Adipocyte (in vitro differentiated cells): ENCODE measurements around the gene BANF1.

Experiments used
- DNase-seq: peaks from one replicate; pipeline ENCODE4 v3.0.0-alpha.2; 2015; ENCODE audit warnings: low read depth
- H3K27me3 ChIP-seq: replicated peaks from 2 replicates; pipeline ENCODE4 v1.7.0; 2013; ENCODE audit warnings: mild to moderate bottlenecking, low read length, moderate library complexity; ENCODE audit not compliant: control insufficient read depth, insufficient read depth
- H3K36me3 ChIP-seq: 2 replicates; pipeline ENCODE4 v1.7.0; 2013; ENCODE audit warnings: low read length, mild to moderate bottlenecking, moderate library complexity; ENCODE audit not compliant: control insufficient read depth, insufficient read depth, severe bottlenecking
- H3K4me1 ChIP-seq: 2 replicates; pipeline ENCODE4 v1.7.0; 2013; ENCODE audit warnings: mild to moderate bottlenecking, low read length, moderate library complexity; ENCODE audit not compliant: control insufficient read depth, insufficient read depth
- H3K4me3 ChIP-seq: 2 replicates; pipeline ENCODE4 v1.7.0; 2013; ENCODE audit warnings: mild to moderate bottlenecking, low read length, moderate library complexity
- H3K9ac ChIP-seq: 2 replicates; pipeline ENCODE4 v1.7.0; 2013; ENCODE audit warnings: mild to moderate bottlenecking, low read length, moderate library complexity
- H3K9me3 ChIP-seq: 2 replicates; pipeline ENCODE4 v1.7.0; 2013; ENCODE audit warnings: mild to moderate bottlenecking, low read length, moderate library complexity; ENCODE audit not compliant: control insufficient read depth

BANF1 gene, protein sequence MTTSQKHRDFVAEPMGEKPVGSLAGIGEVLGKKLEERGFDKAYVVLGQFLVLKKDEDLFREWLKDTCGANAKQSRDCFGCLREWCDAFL

DNA sequence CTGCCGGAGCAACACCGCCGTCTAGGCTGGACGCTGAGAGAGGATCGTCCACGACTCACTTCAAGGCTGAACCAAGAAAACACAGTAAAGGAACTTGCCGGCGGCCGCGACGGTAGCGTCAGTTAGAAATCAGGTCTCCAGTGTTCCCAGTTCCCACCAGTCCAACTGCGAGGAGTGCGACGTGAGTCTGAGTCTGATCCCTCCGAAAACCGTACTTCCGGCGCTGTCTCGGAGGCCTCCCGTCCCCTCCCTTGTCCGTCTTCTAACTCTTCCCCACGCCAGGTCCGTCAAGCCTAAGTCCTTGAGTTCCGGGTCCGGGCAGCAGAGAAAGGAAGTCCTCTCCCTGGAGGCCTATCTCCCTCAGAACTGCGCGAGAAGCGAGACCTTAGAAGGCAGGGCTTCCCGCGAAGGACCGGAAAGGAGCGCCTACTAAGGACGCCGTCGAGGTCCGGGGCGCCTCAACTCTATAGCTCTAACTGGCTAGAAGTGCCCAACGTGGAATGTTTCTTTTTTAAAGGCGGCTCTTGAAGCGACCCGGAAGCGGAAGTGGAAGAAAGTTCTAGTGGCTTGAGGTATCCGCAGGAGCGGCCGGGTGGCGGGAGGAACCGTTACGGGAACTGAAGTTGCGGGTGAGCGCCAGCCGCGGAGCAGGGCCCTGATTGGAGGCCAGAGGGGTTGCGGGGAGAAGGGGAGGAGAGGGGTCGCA, at the start of gene BANF1, which contains the start of gene EIF1AD:
BANF1 (plus strand) TSS at position 562 of the 706 bp plus-strand sequence. CDS start 748 bp downstream, outside the sequence.
EIF1AD (minus strand) TSS at position 216 of the 706 bp plus-strand sequence. CDS start 1,768 bp downstream, outside the sequence.
- peak; percentile 97 for DNase-seq
- Histone ChIP-seq H3K4me1 (peaks cover 14% of the 10 kb centered on the region), H3K4me3 (peak within 1 kb of the TSS; percentile 99), H3K36me3 (peaks cover 49% of the 10 kb centered on the region), H3K9me3 (no peaks in the 10 kb centered on the region), H3K9ac (peak within 1 kb of the TSS; percentile 99), H3K27me3 (no peaks in the 10 kb centered on the region)

DNA sequence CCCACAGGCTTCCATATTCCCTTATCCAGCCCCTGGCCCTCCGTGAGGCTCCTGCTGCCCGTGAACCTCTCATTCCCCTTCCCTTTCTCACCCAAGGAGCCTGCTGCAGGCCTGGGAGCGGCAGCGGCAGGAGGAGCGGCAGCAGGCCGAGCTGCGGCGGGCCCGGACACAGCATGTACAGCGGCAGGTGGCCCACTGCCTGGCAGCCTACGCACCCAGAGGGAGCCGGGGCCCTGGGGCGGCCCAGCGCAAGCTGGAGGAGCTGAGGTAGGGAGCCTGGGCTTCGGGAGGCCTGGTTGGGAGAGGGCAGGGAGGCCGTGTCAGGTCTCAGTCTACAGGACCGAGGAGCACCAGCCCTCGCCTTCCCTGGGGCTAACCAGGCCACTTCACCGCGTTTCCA, 48.8 kb upstream of the BANF1 start:
- no peaks in the 10 kb centered on the region for H3K9me3 ChIP-seq
- H3K36me3 ChIP-seq, result no peaks in the 10 kb centered on the region
- H3K4me3 ChIP-seq, result no peak overlapping the region
- H3K27me3 ChIP-seq, result no peaks in the 10 kb centered on the region
- H3K9ac ChIP-seq, result no peak overlapping the region
- DNase-seq, result no peak
- no peaks in the 10 kb centered on the region for H3K4me1 ChIP-seq

DNA sequence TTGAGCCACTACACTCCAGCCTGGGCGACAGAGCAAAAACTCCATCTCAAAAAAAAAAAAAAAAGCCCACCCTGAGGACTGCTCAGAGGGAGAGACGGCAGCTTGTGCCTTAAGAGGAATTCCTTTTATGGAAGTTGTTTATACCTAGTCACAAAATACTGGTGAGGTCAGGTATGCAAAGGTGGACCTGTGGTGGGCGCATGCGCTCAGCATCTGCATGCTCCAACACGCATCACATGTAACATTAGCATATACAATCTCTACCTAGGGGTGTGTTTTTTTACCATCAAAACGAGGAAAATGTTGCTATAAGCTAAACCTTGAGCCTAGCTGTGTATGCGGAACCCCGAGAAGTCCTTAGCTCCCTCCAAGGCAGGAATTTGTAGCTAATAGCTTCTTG, 47.5 kb upstream of the BANF1 start:
- DNase-seq, result no peak
- no peaks in the 10 kb centered on the region for H3K27me3 ChIP-seq
- H3K36me3 ChIP-seq, result no peaks in the 10 kb centered on the region
- H3K9me3 ChIP-seq, result no peaks in the 10 kb centered on the region
- no peak overlapping the region for H3K9ac ChIP-seq
- no peak overlapping the region for H3K4me3 ChIP-seq
- no peaks in the 10 kb centered on the region for H3K4me1 ChIP-seq

DNA sequence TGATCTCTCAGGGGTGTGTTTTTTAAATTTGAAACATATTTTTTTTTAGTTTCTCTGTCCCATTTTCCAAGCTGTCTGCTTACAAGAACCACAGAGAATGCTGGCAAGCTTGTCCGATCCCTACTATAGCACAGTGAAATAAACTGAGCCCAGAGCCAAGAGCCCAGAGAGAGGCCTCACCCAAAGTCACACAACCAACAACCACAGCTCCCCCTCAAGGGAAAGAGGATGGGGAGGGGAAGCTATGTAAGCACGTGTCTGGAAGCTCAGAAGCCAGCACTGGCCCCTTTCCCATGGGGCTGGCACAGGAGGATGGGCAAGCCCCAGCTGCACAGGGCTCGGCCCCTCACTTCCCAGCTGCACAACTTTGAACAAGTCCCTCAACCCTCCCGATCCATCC, 44.0 kb upstream of the BANF1 start:
- H3K4me3 ChIP-seq, result no peak overlapping the region
- H3K9me3 ChIP-seq, result no peaks in the 10 kb centered on the region
- peaks cover 12% of the 10 kb centered on the region for H3K4me1 ChIP-seq
- no peak for DNase-seq
- no peaks in the 10 kb centered on the region for H3K36me3 ChIP-seq
- no peak overlapping the region for H3K9ac ChIP-seq
- H3K27me3 ChIP-seq, result no peaks in the 10 kb centered on the region

DNA sequence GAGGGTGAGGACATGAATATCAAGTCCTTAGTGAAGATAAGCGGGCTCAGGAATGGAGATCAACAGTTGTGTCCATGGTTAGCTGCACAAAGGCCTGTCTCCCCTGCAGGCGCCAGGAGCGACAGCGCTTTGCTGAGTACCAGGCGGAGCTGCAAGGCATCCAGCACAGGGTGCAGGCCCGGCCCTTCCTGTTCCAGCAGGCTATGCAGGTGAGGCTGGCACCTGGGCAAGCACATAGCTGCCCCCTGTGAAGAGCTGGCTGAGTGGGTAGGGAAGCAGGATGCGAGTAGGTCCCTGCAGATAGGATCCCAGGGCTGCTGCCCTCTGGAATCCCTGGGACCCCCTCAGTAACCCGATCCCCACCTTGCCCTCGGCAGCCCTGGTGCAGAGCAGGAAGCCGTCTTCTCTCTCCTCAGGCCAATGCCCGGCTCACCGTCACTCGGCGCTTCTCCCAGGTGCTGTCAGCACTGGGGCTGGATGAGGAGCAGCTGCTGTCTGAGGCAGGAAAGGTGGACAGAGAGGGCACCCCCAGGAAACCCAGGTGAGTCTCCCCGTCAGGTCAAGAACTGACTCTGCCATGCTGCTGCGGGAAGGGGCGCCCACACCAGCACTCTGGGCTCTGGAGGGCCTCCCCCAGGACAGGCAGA, 43.4 kb upstream of the BANF1 start:
- no peak overlapping the region for H3K9ac ChIP-seq
- no peak overlapping the region for H3K4me3 ChIP-seq
- no peaks in the 10 kb centered on the region for H3K9me3 ChIP-seq
- H3K36me3 ChIP-seq, result no peaks in the 10 kb centered on the region
- no peak for DNase-seq
- H3K4me1 ChIP-seq, result peaks cover 18% of the 10 kb centered on the region
- no peaks in the 10 kb centered on the region for H3K27me3 ChIP-seq

DNA sequence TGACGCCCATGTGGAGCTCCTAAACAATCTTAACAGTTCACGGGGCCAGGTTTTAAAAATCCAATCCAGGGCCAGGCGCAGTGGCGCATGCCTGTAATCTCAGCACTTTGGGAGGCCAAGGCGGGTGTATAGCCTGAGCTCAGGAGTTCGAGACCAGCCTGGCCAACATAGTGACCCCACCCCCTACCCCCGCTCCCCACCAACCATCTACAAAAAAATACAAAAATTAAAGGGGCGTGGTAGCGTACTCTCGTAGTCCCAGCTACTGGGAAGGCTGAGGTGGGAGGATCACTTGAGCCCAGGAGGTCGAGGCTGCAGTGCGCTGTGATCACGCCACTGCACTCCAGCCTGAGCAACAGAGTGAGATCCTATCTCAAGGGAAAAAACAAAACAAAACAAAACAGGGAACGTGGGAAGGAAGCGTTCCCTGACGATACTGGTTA, 41.5 kb upstream of the BANF1 start:
- Histone ChIP-seq H3K27me3 (no peaks in the 10 kb centered on the region), H3K4me3 (peak overlapping the region; percentile 93), H3K9me3 (no peaks in the 10 kb centered on the region), H3K4me1 (peaks cover 19% of the 10 kb centered on the region), H3K36me3 (peaks cover 18% of the 10 kb centered on the region), H3K9ac (peak overlapping the region; percentile 96)
- DNase-seq, result no peak

DNA sequence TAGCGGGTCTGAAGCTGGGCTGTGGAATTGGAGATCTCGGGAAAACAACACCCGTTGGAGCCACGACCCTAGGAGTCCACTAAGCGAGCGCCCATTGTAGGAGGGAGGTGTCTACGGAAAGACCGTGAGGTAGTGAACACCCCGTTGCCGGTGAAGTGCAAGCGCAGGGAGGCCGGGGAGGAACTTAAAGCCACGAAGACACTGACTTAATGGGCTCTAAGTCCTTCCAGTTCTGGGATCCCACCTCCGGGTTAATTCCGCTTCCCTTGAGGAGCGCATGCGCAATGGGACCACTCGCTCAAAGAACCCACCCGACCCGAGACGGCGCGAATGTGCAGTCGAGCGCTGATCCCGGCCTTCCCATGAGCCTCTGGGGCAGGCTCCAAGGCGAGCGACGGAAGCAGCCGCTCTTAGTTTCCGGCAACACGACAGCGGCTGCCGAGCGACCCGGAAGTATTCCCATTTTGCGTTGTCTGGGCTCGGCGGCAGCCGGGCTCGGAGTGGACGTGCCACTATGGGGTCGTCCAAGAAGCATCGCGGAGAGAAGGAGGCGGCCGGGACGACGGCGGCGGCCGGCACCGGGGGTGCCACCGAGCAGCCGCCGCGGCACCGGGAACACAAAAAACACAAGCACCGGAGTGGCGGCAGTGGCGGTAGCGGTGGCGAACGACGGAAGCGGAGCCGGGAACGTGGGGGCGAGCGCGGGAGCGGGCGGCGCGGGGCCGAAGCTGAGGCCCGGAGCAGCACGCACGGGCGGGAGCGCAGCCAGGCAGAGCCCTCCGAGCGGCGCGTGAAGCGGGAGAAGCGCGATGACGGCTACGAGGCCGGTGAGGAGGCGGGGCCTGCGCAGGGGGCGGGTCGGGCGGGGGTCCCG, 40.8 kb upstream of the BANF1 start, which contains the start of gene SART1:
SART1 (plus strand) TSS at position 468 of the 874 bp plus-strand sequence; CDS start at position 515, 47 bp downstream.
- Histone ChIP-seq H3K9me3 (no peaks in the 10 kb centered on the region), H3K27me3 (no peaks in the 10 kb centered on the region), H3K4me1 (peaks cover 19% of the 10 kb centered on the region), H3K36me3 (peaks cover 25% of the 10 kb centered on the region), H3K9ac (peak within 1 kb of the TSS; percentile 96), H3K4me3 (peak within 1 kb of the TSS; percentile 93)
- DNase-seq, result peak; percentile 99

DNA sequence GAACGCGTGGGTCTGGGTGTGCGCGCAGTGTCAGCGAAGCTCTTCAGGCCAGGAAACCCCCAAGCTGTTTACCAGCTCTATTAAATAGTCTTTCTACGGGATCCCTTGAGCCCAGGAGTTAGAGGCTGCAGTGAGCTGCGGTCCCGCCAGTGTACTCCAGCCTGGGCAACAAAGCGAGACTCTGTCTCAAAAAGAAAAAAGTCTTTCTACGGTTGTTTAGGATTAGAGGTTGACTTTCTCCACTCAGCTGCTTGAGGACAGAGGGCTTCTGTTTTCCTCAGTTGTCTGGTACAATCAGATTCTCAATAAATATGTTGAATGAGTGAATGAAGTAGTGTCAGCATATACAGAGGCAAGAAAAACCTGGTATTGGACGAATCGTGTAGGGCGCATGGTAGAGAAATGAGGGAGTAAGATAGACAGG, 40.1 kb upstream of the BANF1 start:
- Histone ChIP-seq H3K9ac (peak overlapping the region; percentile 96), H3K27me3 (no peaks in the 10 kb centered on the region), H3K4me1 (peaks cover 19% of the 10 kb centered on the region), H3K9me3 (no peaks in the 10 kb centered on the region), H3K4me3 (peak overlapping the region; percentile 93), H3K36me3 (peaks cover 31% of the 10 kb centered on the region)
- DNase-seq, result no peak

DNA sequence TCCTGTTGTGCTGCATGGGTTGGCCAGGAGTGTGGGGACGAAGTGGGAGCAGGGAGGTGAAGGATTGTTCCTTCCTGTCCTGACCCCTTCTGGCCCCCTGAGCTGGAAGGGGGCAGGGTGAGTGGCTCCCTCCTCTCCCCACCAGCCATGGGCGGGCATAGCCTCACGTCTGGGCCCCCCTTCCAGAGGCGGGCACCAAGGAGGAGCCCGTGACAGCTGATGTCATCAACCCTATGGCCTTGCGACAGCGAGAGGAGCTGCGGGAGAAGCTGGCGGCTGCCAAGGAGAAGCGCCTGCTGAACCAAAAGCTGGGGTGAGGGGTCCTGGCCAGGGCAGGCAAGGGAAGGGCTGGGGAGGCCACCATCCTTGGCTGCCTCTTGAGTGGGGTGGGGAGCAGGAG, 37.4 kb upstream of the BANF1 start:
- peaks cover 52% of the 10 kb centered on the region for H3K36me3 ChIP-seq
- no peaks in the 10 kb centered on the region for H3K9me3 ChIP-seq
- no peak overlapping the region for H3K9ac ChIP-seq
- H3K4me1 ChIP-seq, result peaks cover 23% of the 10 kb centered on the region
- no peak overlapping the region for H3K4me3 ChIP-seq
- no peaks in the 10 kb centered on the region for H3K27me3 ChIP-seq
- DNase-seq, result no peak

DNA sequence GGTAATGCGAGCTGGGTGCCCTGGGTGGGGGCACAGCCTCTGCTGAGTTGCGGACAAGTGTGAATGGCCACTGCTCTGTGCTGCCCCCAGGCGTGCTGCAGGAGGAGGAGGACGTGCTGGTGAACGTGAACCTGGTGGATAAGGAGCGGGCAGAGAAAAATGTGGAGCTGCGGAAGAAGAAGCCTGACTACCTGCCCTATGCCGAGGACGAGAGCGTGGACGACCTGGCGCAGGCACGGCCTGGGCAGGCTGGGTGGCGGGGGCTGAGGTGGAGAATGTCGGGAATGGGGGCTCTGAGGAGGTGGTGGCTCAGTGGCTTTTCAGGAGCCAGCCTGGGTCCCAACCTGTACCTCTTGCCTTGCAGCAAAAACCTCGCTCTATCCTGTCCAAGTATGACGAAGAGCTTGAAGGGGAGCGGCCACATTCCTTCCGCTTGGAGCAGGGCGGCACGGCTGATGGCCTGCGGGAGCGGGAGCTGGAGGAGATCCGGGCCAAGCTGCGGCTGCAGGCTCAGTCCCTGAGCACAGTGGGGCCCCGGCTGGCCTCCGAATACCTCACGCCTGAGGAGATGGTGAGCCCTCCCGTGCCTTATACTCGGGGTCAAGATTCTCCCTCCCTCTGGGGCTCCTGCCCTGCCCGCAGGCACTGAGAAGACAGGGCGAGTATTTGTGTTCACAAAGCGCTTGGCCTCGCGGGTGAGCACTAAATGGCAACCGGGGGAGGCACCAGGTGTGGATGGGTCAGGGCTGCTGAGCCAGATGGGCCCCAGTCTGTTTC, 36.1 kb upstream of the BANF1 start:
- H3K4me3 ChIP-seq, result no peak overlapping the region
- peaks cover 25% of the 10 kb centered on the region for H3K4me1 ChIP-seq
- no peaks in the 10 kb centered on the region for H3K9me3 ChIP-seq
- DNase-seq, result no peak
- H3K9ac ChIP-seq, result no peak overlapping the region
- H3K27me3 ChIP-seq, result no peaks in the 10 kb centered on the region
- peaks cover 54% of the 10 kb centered on the region for H3K36me3 ChIP-seq
